ENCODE data around the gene CENPK. TPM values are rescaled to one million over a fixed set of nuclear protein-coding genes. Genes with fewer than 3 reads are reported as not detected.
"Not testable (repeated sequence)": the region's sequence is repeated elsewhere in the genome, so short reads cannot be mapped to it uniquely, and the experiment has no call there.

Gene CENPK
- total RNA-seq, 1 donor from 2014 or later, result 12.4 TPM

- no peak for DNase-seq (ENCODE audit: extremely low read depth, low read depth, low spot score)
Measured at GRCh38 chr5:65512170-65512937, 50.6 kb downstream of the CENPK start.

GRCh38 chr5:65508978-65509377, 54.0 kb downstream of the CENPK start:
- no peak for DNase-seq (ENCODE audit: extremely low read depth, low read depth, low spot score)

DNA sequence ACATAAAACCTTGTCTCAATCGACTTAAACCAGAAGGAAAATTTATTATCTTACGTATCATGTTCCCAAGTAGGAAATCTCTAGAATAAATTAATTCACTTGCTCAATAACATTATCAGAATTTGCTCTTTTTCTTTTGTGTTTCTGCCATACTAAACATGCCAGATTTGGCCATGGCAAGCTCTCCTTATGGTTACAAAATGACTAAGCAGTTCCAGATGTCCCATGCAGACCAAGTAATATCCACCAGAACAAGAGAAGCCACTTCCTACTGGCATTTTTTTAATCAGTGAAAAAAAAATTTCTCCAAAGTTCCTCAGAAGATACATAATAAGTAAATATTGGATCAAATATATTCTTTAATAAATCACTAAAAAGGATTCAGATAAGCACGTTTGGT, 56.0 kb downstream of the CENPK start:
- DNase-seq (ENCODE audit: extremely low read depth, low read depth, low spot score), result no peak

DNA sequence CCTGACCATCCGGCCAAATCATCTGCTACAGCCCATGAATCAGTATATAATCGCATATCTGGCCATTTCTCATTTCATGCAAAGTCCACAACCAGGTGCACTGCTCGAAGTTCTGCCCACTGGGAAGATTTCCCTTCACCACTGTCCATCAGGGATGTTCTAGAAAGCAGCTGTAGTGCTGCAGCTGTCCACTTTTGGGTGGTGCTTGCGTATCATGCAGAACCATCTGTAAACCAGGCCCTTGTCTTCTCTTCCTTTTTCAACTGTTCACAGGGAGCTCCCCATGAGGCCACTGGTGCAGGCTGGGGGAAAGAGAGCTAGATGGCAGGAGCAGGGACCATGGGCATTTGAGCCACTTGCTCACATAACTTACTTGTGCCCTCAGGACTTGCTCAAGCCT, 73.8 kb downstream of the CENPK start:
- DNase-seq (ENCODE audit: extremely low read depth, low read depth, low spot score), result no peak

DNA sequence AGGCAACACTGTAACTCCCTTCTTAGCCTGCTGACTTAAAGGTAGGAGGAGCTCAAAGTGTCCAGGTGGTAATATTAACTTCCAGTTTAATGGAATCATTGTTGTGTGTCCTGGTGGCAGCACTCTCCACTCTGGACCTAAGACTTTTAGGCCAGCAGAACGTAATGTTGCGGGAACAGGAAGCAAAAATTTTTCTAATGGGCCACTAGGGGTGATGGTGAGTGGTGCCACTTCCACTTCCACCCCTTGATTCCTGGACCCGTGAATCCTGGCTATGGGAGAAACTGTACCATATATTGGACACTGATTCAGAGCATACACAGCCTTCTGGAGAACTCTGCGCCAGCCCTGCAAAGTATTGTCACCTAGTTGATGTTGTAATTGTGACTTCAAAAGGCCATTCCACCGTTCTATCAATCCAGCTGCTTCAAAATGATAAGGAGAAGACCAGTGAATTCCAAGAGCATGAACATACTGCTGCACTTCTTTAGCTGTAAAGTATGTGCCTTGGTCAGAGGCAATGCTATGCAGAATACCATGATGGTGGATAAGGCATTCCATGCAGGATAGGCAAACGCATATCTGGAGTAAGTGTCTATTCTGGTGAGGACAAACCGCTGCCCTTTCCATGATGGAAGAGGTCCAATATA, 74.8 kb downstream of the CENPK start:
- DNase-seq (ENCODE audit: extremely low read depth, low read depth, low spot score), result not testable (repeated sequence)

GRCh38 chr5:65486803-65487202, 76.2 kb downstream of the CENPK start:
- not testable (repeated sequence) for DNase-seq (ENCODE audit: extremely low read depth, low read depth, low spot score)

GRCh38 chr5:65485405-65485804, 77.6 kb downstream of the CENPK start:
- no peak for DNase-seq (ENCODE audit: extremely low read depth, low read depth, low spot score)

DNA sequence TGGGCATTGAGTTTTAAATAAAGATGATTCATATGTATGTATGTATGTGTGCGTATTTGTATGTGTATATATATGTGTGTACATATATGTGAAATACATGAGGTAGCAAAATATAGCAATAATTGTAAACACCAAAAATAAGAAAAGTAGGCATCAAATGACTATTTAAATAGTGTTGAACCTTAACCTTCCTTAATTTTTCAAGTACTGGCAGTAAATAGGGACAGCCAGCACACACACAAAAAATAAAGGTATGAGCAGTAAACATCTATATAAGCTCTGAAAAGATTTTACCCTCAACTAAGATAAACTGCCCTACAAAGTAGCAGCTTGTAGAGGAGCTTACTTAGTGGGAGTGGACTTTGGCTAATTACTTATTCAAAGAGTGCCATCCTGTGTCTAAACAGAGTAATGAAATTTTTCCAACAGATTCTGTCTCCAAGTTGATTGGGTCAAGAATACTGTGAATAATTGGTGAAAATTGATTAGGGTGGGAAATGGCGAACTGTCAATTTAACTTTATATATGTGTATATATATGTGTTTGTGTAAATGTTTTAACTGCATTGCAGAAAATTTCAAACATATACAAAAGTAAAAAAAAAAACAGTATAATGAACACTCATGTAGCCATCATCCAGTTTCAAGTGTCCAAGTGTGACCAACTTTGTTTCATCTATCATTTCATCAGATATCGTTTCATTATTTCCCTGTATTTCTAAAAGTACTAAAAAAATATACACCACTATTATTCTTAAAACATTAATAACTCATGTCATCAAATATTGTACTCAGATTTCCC, 79.2 kb downstream of the CENPK start:
- DNase-seq (ENCODE audit: extremely low read depth, low read depth, low spot score), result no peak

- DNase-seq (ENCODE audit: extremely low read depth, low read depth, low spot score), result no peak
Measured at GRCh38 chr5:65482736-65483545, 80.0 kb downstream of the CENPK start.

DNA sequence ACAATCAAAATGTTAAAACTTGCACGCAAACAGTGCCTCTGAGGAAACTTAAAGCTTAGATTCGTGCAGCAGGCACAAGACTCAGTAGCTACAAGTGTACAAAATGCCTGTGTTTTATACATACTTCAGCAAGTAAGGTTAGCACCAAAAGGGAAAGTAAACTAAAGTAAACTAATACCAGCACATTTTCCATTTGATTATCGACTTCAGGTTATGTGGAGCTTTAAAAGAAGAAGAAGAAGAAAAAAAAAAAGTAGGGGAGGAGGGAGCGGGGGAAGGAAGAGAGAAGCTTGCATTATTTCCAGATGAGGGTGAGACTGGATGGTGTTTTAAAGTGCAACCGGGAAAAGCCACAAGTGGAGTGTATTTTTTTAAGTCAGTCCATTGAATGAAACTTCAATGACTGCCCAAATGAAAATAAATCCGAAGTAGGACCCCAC, 80.7 kb downstream of the CENPK start:
- DNase-seq (ENCODE audit: extremely low read depth, low read depth, low spot score), result no peak

DNA sequence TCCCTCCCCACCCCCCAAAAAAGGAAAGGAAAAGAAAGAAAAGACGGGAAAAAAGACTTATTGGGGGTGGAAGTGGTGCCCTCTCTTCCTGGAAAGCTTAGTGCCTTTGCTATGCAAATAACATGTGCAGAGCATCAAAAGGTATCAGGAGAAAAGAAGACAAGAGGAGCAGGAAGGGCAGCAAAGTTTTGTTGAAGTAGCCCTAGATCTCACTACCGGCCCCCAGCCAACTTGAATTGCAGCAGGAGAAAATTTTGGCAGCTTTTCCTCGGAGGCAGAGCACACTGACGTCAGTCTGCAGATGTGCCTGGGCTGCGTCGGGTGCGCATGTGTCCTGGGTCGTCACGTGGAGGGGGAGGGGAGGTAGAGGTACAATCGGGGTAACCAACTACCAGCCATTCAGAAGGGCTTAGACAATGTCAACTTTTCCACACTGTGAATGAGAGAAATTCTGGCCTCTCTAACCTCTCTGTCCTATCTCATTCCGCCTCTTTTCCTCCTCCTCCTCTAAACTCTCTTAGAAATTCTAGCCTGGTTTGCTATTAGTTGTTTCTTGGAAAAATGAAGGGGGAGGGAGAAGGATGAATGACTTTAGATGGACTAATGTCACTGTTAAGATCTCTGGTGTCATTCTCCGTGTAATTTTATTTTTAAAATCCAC, 81.2 kb downstream of the CENPK start, which contains the start of gene ADAMTS6:
TSS of gene ADAMTS6 (minus strand) at position 286 of the 661 bp plus-strand sequence. CDS start 8,247 bp downstream, outside the sequence.
- DNase-seq (ENCODE audit: extremely low read depth, low read depth, low spot score), result no peak

- DNase-seq (ENCODE audit: extremely low read depth, low read depth, low spot score), result no peak
Measured at GRCh38 chr5:65481171-65481581, 81.8 kb downstream of the CENPK start.

DNA sequence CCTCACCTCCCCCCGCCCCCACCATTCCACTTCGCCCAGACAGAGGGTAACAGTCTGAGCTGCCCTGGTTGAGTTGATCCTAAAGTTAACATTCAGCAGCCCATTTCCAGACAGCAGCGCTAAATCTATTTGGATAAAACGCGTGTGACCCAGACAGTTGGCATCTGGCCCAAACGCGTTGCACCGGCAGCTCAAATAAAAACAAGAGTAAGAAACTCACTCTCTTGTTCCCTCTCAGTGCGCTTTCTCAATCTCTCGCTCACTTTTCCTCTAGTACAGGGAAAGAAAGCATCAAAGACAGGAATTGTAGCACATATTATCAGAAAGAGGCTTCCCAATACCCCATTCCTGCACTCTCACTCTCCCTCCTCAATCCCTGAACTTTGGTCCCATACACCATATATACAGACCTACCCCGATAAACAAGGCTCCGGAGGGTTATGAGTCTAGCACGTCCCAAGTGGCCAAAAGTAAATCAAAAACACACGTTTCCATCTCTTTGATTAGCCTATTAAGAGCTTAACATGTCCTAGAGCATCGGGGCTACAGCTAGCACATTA, 82.6 kb downstream of the CENPK start:
- no peak for DNase-seq (ENCODE audit: extremely low read depth, low read depth, low spot score)

DNA sequence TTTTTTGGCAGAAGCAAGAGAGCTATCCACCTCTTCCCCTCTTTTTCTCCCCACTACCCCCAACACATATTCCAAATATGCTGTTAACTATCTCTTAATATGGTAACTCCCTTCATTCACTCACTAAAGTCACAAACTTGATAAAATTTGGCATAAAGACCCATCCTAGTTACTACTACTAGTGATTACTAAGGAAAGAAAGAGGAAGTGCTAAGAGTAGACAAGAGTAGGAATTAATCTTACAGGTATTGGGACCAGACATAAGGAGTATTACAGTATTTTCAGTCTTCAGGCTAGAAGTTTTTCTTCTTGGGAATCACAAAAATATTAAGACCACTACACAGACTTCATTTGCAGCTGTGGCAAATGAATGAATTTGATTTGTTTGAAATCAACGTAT, 83.4 kb downstream of the CENPK start:
- DNase-seq (ENCODE audit: extremely low read depth, low read depth, low spot score), result no peak

GRCh38 chr5:65478336-65478735, 84.6 kb downstream of the CENPK start:
- no peak for DNase-seq (ENCODE audit: extremely low read depth, low read depth, low spot score)

- no peak for DNase-seq (ENCODE audit: extremely low read depth, low read depth, low spot score)
Measured at GRCh38 chr5:65475895-65476294, 87.1 kb downstream of the CENPK start.

GRCh38 chr5:65475336-65475735, 87.6 kb downstream of the CENPK start:
- no peak for DNase-seq (ENCODE audit: extremely low read depth, low read depth, low spot score)

DNA sequence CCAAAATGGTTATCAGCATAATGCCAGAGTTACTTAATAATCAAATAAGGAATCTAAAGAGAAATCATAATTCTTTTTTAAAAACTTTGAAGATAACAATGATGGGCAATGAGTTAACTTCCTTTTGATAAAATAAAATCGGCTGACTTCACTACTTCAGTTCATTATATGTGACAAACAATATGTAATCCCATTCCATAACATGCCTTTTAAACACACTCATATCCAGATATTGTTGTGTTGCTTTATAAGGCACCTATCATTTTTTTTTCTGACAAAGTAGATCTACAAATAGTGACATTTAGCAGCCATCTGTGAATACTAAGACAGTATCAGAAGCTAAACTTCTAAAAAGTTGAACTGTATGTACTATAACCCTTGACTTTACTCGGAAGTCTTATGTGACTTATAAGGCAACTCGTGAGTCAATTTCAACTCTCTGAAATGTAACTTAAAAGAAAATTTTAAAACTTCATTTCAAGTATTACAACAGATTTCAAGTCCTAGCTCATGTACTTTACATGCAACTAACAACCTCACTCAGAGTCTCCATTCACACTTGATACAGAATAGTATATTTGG, 88.7 kb downstream of the CENPK start:
- no peak for DNase-seq (ENCODE audit: extremely low read depth, low read depth, low spot score)

GRCh38 chr5:65468633-65469032, 94.3 kb downstream of the CENPK start:
- no peak for DNase-seq (ENCODE audit: extremely low read depth, low read depth, low spot score)

All from glomerular endothelial cell (primary cell).